Stimulated activated CD8-positive, alpha-beta memory T cell treated with anti-CD3 and anti-CD28 coated beads, Interleukin-15, amount 100 ng/mL, for 4 hours (primary cell): ENCODE results near the gene RNF141.

Experiments used
- DNase-seq, 2 donors: peaks; one replicate each; pipeline ENCODE4 v3.0.0-alpha.2; 2020; ENCODE audit warnings: low read depth in 2 of 2

Gene RNF141

DNA sequence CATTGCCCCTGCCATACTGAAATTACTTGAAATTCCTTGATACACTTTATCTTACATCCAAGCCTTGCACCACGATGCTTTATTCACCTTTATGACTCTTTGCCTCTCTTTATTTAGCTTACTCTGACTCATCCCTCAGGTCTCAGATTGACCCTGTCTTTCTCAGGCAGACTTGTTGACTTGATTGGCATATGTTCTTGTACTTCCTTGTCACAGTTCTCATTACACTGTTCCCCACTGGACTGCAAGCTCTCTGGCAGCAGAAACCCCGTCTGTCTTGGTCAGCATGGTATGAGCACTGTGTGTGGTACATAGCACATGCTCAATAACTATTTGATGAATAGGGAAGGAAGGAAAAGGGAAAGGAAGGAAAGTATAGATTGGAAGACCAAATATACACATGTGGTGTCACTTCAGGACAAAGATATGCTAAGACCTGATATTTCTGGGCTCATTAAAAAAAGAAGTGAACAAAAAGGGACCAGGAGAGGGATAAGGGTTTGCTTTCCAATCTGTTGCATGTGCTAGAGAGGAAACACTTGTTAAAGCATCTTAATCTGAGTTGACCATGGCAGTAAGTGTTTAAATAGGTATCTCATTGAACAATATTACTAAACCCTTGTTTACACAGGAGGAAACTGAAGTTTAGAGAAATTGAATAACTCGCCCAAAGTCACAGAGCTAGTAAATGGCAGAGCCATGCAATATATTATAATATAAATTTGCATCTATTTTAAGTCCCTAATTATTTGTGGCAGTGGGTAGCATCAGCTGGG is 20.2 kb upstream of the RNF141 start:
- no peak for DNase-seq

DNA sequence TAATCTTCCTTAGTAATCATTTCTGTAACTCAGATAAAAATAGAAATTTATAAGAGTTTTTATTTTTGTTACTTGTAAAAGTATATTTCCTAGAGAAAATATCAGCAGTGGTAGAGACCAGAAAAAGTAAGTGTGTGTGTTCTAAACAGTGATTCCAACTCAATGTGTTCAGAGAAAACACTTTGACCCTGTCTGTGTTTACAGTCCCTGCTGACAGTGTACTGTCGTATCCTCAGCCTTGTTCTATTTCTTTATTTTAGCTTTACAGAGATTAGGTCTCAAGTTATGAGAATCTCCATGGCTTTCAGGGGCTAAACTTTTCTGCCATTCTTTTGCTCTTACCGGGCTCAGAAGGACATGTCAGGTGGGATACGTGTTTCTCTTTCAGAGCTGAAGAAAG is 17.3 kb upstream of the RNF141 start:
- DNase-seq: no peak

DNA sequence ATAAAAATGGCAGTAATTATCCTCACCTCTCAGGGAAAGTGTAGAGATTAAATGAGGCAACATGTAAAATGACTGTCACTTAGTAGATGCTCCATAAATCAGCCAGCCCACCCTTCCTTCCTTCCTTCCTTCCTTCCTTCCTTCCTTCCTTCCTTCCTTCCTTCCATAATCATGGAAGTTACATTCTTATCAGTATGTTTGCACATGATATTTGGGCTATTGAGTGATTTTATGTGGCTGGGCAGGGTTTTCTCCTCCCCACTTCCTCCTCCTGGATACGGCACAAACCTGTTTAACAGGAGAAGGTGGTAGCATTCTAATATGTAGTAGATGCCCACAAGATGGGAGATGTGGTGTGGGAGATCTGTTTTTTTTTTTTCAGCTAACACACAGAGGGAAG is 15.6 kb upstream of the RNF141 start:
- DNase-seq: no peak

DNA sequence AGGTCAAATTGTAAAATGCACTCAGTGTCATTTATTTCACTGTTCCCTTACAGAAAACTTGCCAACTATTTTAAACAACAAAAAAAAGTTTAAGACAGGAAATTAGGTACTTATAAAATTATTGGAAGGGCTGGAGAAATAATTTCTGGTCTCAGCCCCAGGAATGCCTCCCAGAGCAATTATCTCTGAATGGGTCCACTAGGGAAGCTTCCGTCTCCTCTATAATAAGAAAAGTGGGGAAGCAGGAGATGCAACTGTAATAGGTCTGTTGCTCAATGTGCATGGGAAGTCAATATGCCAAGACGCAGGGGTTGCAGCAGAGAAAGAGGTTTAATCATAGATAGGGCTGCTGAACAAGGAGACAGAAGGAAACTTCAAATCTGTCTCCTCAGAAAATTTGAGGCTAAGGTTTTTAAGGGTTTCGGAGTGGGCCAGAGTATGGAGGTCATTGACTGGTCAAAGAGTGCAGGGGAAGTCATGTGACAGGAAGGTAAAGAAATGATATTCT is 10.9 kb upstream of the RNF141 start:
- no peak for DNase-seq

DNA sequence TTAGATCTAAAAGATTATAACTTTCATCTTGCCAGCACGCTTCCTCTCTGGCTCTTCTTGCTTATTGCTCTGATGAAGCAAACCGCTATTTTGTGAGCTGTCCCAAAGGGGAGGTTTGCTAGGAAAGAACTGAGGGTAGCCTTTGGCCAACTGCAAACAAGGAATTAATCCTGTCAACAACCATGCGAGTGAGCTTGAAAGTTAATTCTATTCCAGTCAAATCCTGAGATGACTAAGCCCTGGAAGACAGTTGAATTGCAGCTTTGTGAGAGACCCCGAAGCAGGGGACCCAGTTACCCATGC is 10.3 kb upstream of the RNF141 start:
- DNase-seq: no peak

DNA sequence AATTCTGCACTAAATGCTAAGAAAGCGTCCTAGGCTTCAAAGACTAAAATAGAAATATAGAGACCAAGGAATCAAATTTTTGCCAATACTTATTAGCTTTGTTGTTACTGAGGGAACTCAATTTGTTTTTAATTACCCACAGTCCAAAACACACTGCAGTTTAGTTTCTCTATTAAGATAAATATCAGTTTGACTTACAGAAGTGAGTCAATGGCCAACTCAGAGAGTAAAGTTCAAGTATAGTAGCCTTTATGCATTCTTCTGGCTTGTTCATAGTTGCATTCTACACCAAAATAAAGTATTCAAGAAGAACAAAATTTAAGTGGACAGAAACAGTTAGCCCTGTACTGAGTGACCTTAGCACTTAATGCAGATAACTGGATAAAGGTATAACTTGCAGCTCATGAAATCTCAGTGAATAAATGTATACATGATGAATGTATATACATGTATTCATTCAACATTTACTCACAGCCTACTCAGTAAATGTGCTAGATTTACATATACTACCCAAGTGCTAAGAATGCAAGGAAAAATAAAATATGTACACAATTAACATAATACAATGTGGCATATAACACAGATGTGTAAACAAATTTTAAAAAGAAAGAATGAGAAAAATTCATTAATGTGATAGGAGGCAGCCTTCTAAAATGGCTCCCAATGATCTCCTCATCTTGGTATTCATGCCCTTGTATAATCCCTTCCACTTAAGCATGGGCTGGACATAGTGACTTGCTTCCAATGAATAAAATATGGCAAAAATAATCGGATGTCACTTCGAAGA is 9.7 kb upstream of the RNF141 start:
- DNase-seq: no peak

DNA sequence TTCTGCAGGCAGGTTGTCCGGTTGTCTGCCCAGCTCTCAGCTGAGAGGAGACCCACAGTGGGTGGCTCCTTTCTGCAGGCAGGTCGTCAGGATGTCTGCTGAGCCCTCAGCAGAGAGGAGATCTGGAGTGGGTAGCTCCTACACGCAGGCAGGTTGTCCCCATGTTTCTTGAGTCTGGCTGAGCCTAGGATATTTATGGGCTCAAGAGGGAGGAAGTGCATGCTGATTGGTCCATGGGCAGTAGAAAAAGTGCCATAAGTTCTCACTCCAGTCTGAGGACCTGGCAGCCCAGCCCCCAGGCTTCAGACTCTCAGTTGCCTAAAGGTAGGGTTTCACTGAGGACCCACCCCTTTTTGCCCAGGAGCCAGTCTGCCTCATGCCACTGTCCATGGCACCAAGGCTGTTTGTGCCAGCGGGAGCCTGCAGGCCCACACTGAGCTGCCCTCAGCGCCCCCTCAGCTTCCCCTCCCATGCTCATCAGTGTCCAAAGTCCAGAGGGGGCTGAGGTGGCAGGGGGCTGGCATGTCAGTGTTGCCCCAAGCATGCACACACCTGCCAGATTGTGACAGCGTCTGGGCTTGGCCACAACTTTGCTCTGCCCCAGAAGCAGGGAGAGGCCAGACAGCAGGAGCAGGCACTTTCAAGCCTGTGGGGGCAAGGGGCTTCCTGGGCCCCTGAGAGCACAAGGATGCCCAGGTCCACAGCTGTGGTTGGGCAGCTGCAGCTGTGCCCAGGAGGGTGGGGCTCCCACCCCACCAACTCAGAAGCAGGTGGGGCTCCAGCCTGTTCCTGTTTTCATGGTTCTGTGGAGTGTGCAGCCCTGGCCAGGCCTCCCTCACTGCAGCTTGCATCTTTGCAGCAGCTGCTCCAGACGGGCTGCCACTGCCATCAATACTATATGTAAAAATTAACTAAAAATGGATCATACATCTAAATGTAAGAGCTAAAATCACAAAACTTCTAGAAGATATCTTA is 3.8 kb upstream of the RNF141 start:
- no peak for DNase-seq

DNA sequence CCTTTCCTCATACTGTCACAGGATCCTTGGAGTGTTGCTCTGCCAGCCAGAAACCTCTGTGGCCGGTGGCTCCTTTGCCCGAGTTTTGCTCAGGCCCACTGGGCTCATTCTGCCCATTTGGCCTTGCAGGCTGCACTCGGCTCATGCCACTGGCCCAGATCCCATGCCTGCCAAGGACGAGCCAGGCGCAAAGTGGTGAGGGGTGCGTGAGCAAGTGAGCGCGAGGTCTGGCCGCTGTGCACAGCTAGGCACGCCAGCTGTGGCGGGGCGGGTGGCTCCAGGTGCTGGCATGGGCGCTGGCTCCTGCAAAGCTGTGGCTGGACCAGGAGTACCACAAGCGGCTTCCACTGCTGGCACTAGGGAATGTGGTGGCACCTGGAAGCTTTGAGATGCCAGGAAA is 2.8 kb upstream of the RNF141 start:
- no peak for DNase-seq

DNA sequence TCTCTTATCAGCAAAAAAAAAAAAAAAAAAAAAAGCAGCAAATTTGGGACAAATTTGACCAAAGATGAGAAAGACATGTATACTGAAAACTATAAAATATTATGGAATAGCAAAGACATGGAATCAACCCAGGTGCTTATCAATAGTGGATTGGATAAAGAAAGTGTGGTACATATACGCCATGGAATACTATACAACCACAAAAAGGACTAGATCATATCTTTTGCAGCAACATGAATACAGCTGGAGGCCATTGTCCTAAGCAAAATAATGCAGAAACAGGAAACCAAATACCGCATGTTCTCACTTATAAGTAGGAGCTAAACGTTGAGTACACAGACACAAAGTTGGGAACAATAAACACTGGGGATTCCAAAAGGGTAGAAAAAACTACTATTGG is 1.8 kb upstream of the RNF141 start:
- DNase-seq: no peak

DNA sequence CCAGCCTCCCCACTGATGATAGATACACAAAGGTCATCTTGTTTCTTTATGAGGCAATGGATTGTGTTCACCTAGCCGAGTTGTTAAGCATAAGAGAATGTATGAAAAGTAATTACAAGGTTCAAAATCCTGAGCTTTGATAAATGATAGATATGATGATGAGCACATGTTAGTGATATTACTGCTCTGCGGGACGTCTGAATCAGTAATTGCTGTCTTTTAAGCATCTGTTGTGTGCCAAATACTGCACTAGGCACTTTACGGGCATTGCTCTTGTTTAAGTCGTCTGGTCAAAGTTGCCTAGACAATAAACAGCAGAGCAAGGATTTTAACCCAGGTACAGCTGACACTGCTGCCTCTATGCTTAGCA is 559 bp upstream of the RNF141 start:
- DNase-seq: no peak

DNA sequence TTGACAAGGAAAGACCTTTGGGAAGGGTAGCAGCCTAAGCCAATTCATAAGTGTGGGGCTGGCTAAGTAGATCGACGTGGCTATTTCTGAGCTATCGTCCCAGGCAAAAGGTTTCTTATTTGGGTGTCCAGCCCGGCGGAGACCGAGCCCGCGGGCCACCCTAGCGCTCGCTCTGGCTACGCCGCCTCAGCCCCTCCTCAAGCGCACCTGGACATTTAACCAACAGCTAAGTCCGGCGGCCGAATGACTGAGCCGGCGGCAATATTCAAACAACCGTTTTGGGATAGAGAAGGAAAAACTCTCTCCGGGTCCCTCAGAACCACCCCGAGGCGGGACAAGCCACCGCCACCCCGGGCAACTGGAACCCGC is 457 bp downstream of the RNF141 start:
- no peak for DNase-seq

DNA sequence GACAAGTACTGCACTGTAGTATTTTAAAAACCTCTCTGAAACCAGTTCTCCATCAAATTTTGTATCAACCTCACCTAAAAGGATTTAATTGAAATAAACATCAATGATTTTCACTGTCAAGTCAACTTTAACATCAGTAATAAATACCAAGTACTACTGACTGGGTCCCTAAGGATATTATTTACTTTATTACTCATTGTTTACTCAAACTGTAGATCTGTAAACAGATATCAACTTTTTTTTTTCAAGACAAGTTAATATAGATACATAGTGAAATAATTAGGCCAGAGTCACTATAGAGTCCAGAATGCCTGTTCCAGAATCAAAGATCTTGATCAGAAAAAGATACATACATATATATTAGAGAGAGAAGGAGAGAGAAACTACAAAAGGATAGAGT is 1.6 kb downstream of the RNF141 start:
- no peak for DNase-seq

DNA sequence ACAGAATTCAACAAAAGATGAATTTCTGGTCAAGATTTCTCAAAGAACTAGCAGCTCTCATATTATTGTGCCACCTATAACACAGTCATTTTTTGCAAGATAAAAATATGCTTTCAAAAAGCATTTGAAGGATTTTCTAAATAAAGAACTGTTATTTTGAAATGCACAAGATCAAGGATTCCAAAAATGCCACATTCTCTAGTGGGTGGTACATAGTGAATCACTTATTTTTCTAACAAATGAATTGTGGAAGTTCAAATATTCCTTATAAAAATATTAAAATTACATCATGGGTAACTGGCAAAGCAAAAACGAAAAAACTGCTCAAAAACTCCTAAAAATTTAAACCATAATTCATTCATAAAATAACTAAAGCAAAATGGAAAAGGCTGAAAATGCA is 2.1 kb downstream of the RNF141 start:
- no peak for DNase-seq

DNA sequence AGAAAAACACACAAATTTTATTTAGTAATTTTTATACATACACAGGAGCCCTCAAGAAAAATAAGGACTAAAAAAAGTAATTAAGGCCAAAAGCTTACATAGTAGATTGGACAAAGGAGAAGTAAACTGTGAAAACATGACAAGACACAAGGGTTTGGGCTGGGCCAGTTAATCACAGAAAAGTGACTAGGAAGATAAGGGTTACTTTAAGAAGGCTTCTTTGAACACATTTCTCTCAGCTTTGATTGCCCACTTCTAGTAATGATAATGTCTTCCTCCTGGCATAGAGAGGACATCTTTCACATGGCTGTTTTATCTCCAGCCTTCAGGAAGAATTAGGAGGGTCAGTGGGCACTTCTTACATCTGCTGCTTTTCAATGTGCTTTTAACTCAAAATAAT is 3.4 kb downstream of the RNF141 start:
- no peak for DNase-seq

DNA sequence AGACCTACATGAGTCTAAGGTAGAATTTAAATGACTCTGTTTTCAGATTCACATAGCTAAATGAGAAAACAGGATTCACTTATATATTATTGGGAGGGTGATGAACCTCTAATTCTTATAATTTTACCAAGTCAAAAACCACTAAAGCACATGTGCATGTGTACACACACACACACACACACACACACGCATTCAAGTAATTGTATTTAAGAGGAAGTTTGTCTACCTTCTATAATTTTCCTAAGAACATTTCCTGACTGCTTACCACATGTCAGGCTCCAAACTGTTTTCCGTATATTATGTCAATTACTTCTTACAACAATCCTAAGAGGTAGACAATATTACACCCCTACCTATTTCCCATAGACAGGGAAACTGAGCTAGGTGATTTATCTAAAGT is 6.7 kb downstream of the RNF141 start:
- no peak for DNase-seq

DNA sequence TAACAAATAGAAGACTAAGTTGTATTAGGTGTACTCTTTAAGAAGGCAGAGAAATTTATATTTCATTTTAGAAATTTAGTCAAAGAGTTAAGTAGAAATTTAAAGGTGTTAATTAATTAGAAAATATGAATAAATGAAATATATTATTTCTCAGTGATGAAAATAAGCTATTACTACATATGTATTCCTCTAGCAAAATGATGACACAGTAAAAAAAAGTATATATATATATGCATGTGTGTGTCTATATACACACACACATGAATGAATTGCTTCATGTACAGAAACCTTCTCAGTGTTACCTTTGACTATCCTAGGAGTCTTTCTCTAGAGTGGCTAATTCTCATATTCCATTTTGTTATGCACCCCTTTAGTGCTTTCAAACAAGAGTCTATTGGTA is 7.7 kb downstream of the RNF141 start:
- DNase-seq: no peak

DNA sequence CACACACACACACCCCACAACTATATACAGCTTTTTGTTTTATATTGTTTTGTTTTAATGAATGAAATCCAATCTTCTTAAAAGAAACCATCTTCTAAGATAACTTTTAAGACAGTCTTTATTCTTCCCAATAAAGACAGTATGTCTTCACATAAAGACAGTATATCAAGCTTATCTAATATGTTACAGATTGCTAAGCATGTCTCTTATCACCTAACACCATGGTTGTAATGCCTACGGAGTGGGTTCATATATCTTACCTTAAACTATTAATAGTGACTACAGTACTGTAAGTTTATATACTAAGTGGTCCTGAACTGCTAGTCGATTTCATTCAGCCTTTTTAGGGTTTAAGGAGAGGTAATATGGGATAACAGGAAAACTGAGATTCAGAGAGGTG is 8.5 kb downstream of the RNF141 start:
- no peak for DNase-seq

DNA sequence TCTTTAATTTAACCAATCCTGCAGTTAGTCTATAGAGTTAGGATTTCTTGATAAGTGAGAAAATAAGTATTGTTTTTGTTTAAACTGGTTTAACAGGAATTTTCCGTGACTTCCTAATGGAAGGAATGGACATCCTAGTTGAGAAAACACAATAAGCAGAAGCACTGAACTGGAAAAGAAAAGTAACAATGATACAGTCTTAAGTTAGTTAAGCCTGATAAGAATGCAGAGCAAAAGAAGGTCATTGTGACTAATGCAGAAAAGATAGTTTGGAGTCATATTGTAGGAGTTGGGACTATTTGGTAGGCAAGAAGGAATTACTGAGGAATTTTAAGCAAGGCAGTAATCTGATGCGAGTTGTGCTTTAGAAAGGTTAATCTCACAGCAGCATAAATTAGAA is 11.7 kb downstream of the RNF141 start:
- no peak for DNase-seq

DNA sequence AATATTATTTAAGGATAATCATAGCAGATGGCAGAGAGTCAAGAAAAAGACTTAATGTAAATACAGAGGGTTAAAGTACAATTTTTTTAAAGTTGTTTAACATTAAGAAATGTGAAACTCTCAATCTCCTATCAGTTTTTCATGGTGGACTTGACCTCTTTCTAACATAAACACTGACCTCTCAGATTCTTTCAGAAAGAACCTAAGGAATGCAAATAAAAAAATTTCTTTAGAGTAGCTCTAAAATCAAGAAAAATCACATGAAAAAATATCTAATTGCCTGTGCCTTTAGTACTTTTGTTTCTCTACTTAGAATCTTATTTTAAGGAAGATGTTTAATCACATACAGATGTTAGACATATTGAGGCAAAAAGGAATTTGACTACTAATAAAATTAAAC is 12.9 kb downstream of the RNF141 start:
- DNase-seq: no peak

DNA sequence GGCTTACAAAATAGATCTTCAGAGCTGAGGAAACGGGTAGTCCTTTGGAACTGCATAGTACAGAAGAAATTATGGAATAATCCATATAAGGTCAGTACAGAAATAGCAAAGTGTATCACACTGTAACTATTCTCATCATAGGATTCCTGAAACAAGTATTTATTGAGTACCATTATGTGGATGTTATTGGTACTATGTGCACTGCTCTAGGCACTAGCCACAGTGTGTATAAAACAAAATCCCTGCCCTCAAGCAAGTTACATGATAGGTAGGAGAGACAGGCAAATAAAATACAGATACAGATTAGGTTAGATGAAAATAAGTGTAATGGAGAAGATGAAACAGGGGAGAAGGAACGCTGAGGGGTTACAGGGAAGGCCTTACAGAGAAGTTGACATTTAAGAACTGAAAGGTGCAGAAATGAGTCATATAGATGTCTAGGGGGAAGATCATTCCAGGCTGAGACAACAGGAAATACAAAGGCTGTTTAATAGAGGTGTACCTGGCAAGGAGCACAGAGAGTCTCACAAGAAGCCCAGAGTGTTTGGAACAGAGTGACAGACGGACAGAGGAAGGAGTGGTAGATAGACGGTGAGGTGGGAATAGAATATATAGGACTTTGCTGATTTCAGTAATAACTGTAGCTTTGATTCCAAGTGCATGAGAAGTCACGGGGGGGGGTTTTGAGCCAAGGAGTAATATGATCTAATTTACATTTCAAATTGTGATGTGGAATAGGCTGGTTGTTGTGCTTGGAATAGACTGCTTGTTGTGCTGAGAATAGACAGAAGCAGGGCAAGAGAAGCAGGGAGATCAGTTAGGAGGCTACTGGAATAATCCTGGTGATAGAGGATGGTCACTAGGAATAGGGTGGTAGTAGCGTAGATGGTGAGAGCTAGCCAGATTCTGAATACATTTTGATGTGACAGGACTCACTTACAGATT is 13.7 kb downstream of the RNF141 start:
- no peak for DNase-seq

DNA sequence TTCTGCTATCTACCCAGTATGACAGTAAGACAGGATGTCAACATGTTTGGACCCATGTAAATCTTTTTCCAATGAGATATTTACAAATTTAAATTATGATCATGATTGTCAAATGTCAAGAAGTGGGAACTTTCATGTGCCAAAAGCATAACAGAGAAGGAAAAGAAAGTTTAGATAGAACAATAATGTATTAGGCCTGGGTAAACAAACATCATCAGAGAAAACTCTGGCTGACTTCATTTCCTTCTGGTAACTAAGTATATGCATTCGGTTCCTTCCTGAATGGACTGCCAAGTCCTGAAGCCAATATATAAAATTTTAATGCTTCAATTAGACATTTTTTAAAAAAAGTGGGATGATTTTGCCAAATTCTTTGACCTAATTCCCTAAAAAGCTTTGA is 16.5 kb downstream of the RNF141 start:
- no peak for DNase-seq
